ENCODE results near the gene SLC23A1. TPM values are rescaled to one million over a fixed set of nuclear protein-coding genes. Genes with fewer than 3 reads are reported as not detected.

Gene SLC23A1
- total RNA-seq, 6 experiments from 2014 or later, result 11.7 to 51.0 (median 22.8) TPM

DNA sequence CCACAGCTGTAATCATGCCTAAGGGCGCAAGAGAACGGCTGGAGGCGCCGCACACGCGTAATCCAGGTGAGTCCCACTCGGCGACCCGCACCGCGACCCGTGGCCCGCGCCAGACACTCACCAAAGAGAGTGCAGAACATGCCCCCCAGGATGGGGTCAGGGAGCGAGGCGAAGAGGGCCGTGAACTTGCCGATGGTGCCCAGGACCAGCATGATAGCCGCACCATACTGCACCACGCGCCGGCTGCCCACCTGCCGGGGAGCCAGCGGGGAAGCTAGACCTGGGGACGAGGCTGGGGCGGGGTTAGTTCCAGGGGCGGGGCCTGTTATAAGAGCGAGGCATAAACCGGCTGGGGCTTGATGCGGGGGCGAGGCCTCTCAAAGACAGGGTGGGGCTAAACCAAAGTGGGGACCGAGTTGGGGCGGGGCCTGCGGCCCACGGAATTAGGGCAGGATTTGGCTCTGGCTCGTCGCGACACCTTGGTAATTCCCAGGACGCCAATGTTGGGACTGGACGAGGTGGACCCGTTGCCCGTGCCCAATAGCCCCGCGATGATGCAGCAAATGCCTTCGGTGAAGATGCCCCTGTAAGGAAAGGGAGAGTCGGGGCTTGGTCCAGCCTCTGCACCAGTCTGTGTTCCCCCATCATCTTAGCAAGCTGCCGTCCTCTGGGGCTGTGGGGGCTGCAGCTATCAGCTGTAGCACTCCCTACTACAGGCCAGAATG is 4.8 kb downstream of the SLC23A1 start:
- 85% methylated on average over 21 of the region's 47 CpGs for WGBS (ENCODE audit: insufficient coverage, low coverage, low lambda C conversion rate, missing lambda C conversion rate)
- TF ChIP-seq, protein P1, sequence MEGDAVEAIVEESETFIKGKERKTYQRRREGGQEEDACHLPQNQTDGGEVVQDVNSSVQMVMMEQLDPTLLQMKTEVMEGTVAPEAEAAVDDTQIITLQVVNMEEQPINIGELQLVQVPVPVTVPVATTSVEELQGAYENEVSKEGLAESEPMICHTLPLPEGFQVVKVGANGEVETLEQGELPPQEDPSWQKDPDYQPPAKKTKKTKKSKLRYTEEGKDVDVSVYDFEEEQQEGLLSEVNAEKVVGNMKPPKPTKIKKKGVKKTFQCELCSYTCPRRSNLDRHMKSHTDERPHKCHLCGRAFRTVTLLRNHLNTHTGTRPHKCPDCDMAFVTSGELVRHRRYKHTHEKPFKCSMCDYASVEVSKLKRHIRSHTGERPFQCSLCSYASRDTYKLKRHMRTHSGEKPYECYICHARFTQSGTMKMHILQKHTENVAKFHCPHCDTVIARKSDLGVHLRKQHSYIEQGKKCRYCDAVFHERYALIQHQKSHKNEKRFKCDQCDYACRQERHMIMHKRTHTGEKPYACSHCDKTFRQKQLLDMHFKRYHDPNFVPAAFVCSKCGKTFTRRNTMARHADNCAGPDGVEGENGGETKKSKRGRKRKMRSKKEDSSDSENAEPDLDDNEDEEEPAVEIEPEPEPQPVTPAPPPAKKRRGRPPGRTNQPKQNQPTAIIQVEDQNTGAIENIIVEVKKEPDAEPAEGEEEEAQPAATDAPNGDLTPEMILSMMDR (IDR thresholded peaks at IDR 0.05), result no peak
- TF ChIP-seq POLR2A (IDR thresholded peaks at IDR 0.05), result no peak
- Histone ChIP-seq H3K36me3 (peaks cover 0 to 22% (median 0%) of the 10 kb centered on the region in 4 donors), H3K9me3 (no peaks in the 10 kb centered on the region), H3K4me1 (peaks cover 0 to 30% (median 3%) of the 10 kb centered on the region in 4 donors), H3K27me3 (no peaks in the 10 kb centered on the region), H3K4me3 (no peak overlapping the region), H3K27ac (no peak overlapping the region)
- intact Hi-C loops (cut with DNase I), result no loop called here
- DNase-seq, result peak in 1 of 3 donors; percentile 47
- ATAC-seq, result no peak

DNA sequence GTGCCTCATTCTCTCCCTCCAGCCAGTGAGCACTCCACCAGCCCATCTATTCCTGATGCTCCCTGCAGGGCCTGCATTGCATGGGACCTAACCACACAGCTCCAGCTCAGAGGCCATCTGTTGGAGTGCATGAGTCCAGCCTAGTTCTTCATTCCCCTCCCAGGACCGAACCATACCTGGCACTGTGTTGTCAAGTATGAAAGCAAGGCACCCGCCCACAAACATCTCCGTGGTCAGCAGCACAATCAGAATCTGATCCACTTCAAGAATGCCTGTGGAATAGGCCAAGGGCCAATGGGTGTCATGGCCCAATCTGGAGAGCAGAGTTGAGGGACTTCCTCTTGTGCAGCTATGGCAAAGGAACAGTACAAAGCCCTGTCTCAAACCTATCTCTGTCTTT is 5.9 kb downstream of the SLC23A1 start:
- no CpG with 5 or more reads among the region's 3 CpGs for WGBS (ENCODE audit: insufficient coverage, low coverage, low lambda C conversion rate, missing lambda C conversion rate)
- intact Hi-C loops (cut with DNase I), result no loop called here
- Histone ChIP-seq H3K36me3 (peaks cover 0 to 25% (median 0%) of the 10 kb centered on the region in 4 donors), H3K27ac (no peak overlapping the region), H3K4me3 (no peak overlapping the region), H3K27me3 (no peaks in the 10 kb centered on the region), H3K4me1 (peaks cover 0 to 34% (median 3%) of the 10 kb centered on the region in 4 donors), H3K9me3 (no peaks in the 10 kb centered on the region)
- ATAC-seq, result no peak
- DNase-seq, result peak in 1 of 3 donors; percentile 10
- TF ChIP-seq POLR2A (IDR thresholded peaks at IDR 0.05), result no peak
- TF ChIP-seq, protein P1 (IDR thresholded peaks at IDR 0.05), result no peak

DNA sequence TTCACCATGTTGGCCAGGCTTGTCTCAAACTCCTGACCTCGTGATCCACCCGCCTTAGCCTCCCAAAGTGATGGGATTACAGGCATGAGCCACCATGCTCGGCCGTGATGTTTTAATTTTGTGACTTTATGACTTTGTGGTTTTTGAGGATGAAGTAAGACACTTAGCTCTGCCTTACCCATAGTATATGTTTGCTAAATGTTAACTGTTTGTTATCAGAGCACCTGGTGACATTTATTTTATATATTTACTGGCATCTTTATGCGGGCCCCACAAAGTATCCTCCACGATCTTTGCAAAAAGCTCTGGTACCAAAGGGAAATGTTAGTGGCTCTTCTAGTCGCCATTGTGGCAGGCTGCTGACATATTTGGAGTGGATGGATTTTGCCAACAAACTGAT is 6.7 kb downstream of the SLC23A1 start:
- intact Hi-C loops (cut with DNase I), result no loop called here
- Histone ChIP-seq H3K4me3 (no peak overlapping the region), H3K27me3 (no peaks in the 10 kb centered on the region), H3K4me1 (peaks cover 0 to 26% (median 0%) of the 10 kb centered on the region in 4 donors), H3K36me3 (peaks cover 0 to 33% (median under 1%) of the 10 kb centered on the region in 4 donors), H3K27ac (no peak overlapping the region), H3K9me3 (no peaks in the 10 kb centered on the region)
- no peak for TF ChIP-seq POLR2A (IDR thresholded peaks at IDR 0.05)
- no peak for DNase-seq
- no peak for ATAC-seq
- 95% methylated on average over 5 of the region's 7 CpGs for WGBS (ENCODE audit: insufficient coverage, low coverage, low lambda C conversion rate, missing lambda C conversion rate)

DNA sequence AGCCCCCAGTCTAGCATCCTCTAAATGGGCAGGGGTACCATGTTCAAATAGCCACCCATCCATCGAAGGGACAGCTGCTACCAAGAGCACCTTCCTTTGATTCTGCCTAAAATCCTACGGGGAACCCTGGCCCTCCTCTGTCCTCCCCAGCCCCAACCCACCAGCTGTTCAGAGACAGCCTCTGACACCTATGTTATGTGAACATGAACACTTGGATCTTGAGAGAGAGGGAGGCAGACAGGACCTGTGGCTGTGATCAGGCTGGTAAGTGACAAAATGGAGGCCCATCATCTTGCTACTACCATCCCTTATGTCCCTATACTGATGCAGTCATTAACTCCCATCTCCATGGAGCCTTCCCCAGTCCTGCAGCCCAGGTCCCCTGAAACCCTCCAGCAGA is 8.2 kb downstream of the SLC23A1 start:
- no peaks in the 10 kb centered on the region for H3K9me3 ChIP-seq
- peaks cover 0 to 21% (median 0%) of the 10 kb centered on the region in 4 donors for H3K4me1 ChIP-seq
- no peak for TF ChIP-seq POLR2A (IDR thresholded peaks at IDR 0.05)
- TF ChIP-seq, protein P1 (IDR thresholded peaks at IDR 0.05), result no peak
- H3K27ac ChIP-seq, result peak overlapping the region in 1 of 3 donors; percentile 9
- ATAC-seq (no peak), DNase-seq (peak in 1 of 3 donors; percentile 13)
- H3K4me3 ChIP-seq, result no peak overlapping the region
- no CpG with 5 or more reads among the region's 2 CpGs for WGBS (ENCODE audit: insufficient coverage, low coverage, low lambda C conversion rate, missing lambda C conversion rate)
- no peaks in the 10 kb centered on the region for H3K27me3 ChIP-seq
- peaks cover 0 to 41% (median 2%) of the 10 kb centered on the region in 4 donors for H3K36me3 ChIP-seq
- intact Hi-C loops (cut with DNase I), result no loop called here
